HepG2 (cell line): Measurements from ENCODE around the gene ANKS4B. TPM values are rescaled to one million over a fixed set of nuclear protein-coding genes. Genes with fewer than 3 reads are reported as not detected.

Source experiments
- EP300 ChIP-seq, 3 experiments: sonication (generic) in 1 of 3; formaldehyde crosslinking in 1 of 3; IDR thresholded peaks; 2 replicates each; pipeline versions ENCODE4 v1.5.1 to v1.6.1; 2011 to 2020; ENCODE audit warnings: low read depth in 2 of 3, low read length in 2 of 3, borderline replicate concordance in 1 of 3, improper control_type of control experiment in 1 of 3, mild to moderate bottlenecking in 1 of 3, missing genetic modification reagents in 1 of 3, moderate library complexity in 1 of 3
- GPN1 ChIP-seq: sonication (generic); formaldehyde crosslinking; IDR thresholded peaks from 2 replicates; pipeline ENCODE4 v1.5.1; 2020; ENCODE audit warnings: missing genetic modification reagents, borderline replicate concordance
- HOXA3 ChIP-seq: sonication (generic); formaldehyde crosslinking; IDR thresholded peaks from 2 replicates; pipeline ENCODE4 v1.5.0; 2020; ENCODE audit warnings: missing genetic modification reagents
- MAZ ChIP-seq, 2 experiments: sonication (generic) in 1 of 2; formaldehyde crosslinking in 1 of 2; IDR thresholded peaks; 2 replicates each; pipeline versions ENCODE4 v1.5.0 to v1.6.1; 2012 to 2020; ENCODE audit warnings: low read depth in 2 of 2, mild to moderate bottlenecking in 2 of 2, borderline replicate concordance in 1 of 2, improper control_type of control experiment in 1 of 2, low read length in 1 of 2, missing genetic modification reagents in 1 of 2, moderate library complexity in 1 of 2
- MLLT10 ChIP-seq: sonication (generic); formaldehyde crosslinking; IDR thresholded peaks from 2 replicates; pipeline ENCODE4 v1.4.0; 2020; ENCODE audit warnings: missing genetic modification reagents
- NFYB ChIP-seq: sonication (generic); formaldehyde crosslinking; IDR thresholded peaks from 2 replicates; pipeline ENCODE4 v1.4.0; 2020; ENCODE audit warnings: missing genetic modification reagents
- SIN3B ChIP-seq: fragments of 150-350 bp; IDR thresholded peaks from 2 replicates; pipeline ENCODE4 v1.6.1; 2014; ENCODE audit warnings: low read length
- SMAD9 ChIP-seq: sonication (generic); formaldehyde crosslinking; IDR thresholded peaks from 2 replicates; pipeline ENCODE4 v1.5.1; 2020; ENCODE audit warnings: mild to moderate bottlenecking, missing genetic modification reagents
- SMARCE1 ChIP-seq: fragments of 450-650 bp; IDR thresholded peaks from 2 replicates; pipeline ENCODE4 v1.6.1; 2017; ENCODE audit warnings: borderline replicate concordance
- ZNF629 ChIP-seq: sonication (generic); formaldehyde crosslinking; conservative IDR thresholded peaks from 2 replicates; pipeline ENCODE4 v1.5.0; 2020; ENCODE audit warnings: missing genetic modification reagents
- ZNF674 ChIP-seq: sonication (generic); formaldehyde crosslinking; IDR thresholded peaks from 2 replicates; pipeline ENCODE4 v1.5.0; 2020; ENCODE audit warnings: low read depth, mild to moderate bottlenecking, missing genetic modification reagents
- polyA plus RNA-seq, 8 experiments: library from polyadenylated mRNA; depleted of rRNA in 3 of 8; stranded (reverse) in 7 of 8; unstranded in 1 of 8; fragments of >200 nt; fragmentation: Illumina TruSeq in 4 of 8; extraction: Trizol in 4 of 8; gene quantifications; 2 replicates each; pipeline versions ENCODE4 v1.2.1 to v1.2.3, GENCODE V29; 2011 to 2016; ENCODE audit warnings: low read depth in 4 of 8, missing spikeins in 1 of 8, mixed read lengths in 1 of 8; ENCODE audit not compliant: insufficient read depth in 1 of 8
- total RNA-seq, 5 experiments: library from RNA; depleted of rRNA; stranded (reverse); fragments of >200 nt; fragmentation: Illumina TruSeq; extraction: Trizol; gene quantifications; 2 replicates each; pipeline ENCODE4 v1.2.3, GENCODE V29; 2016; ENCODE audit warnings: low read depth in 1 of 5
- TF ChIP-seq, protein P1 (sequence below), 2 experiments: sonication (generic) in 1 of 2; formaldehyde crosslinking in 1 of 2; IDR thresholded peaks; 2 replicates each; pipeline versions ENCODE4 v1.4.0 to v1.6.1; 2016 to 2020; ENCODE audit warnings: borderline replicate concordance in 1 of 2, low read depth in 1 of 2, mild to moderate bottlenecking in 1 of 2, missing genetic modification reagents in 1 of 2

ANKS4B gene
- total and polyA plus RNA-seq, 2 of the 13 experiments (the other 11 are each of a cell fraction or from before 2014, with no cell fraction given): 6.5 to 30.0 TPM

DNA sequence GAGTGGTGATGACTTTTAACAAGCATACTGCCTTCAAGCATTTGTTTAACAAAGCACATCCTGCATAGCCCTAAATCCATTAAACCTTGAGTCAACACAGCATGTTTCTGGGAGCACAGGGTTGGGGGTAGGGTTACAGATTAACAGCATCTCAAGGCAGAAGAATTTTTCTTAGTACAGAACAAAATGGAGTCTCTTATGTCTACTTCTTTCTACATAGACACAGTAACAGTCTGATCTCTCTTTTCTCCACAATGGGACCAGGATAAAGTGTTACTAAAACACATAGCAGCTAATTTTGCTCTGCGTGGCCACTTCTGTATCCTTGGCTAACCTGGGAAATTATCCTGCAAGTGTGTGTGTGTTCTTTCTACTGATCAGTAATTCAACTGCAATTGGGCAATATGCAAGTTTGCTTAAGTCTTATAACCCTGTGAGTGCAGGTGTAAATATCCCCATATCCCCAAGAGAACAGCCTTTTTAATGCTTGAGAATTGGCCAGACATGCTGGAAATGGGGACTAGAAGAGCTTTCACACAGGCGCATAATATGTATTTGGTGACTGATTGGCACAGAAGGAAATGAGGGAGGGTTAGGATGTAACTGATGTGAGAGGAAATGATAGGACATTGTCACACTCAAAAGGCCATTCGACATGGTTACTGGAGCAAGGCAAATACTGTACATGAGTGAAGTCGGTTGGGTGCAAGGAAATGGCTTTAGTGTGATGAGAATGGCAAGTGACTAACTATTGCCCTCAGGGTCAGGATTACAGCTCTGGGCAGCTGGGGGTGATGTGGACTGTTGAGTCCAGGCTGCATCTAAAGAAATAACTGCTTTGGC lies 10.8 kb upstream of the ANKS4B start (continued):
- TF ChIP-seq, protein P1, sequence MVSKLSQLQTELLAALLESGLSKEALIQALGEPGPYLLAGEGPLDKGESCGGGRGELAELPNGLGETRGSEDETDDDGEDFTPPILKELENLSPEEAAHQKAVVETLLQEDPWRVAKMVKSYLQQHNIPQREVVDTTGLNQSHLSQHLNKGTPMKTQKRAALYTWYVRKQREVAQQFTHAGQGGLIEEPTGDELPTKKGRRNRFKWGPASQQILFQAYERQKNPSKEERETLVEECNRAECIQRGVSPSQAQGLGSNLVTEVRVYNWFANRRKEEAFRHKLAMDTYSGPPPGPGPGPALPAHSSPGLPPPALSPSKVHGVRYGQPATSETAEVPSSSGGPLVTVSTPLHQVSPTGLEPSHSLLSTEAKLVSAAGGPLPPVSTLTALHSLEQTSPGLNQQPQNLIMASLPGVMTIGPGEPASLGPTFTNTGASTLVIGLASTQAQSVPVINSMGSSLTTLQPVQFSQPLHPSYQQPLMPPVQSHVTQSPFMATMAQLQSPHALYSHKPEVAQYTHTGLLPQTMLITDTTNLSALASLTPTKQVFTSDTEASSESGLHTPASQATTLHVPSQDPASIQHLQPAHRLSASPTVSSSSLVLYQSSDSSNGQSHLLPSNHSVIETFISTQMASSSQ (IDR thresholded peaks at IDR 0.05; ENCODE audit: low read depth): no peak; the same call in 1 of the 2 replicates
- TF ChIP-seq, protein P1 (CRISPR knock-in tag; IDR thresholded peaks at IDR 0.05; ENCODE audit: borderline replicate concordance): peak; percentile 15; the same call in 1 of the 2 replicates
- no peak for TF ChIP-seq SMARCE1
- no peak for TF ChIP-seq GPN1
- TF ChIP-seq EP300 (IDR thresholded peaks at IDR 0.05; ENCODE audit: low read depth in 2 of 2, low read length in 2 of 2): no peak
- no peak for TF ChIP-seq EP300 (CRISPR knock-in tag; IDR thresholded peaks at IDR 0.05; ENCODE audit: borderline replicate concordance)
- no peak for TF ChIP-seq SMAD9 (CRISPR knock-in tag)
- TF ChIP-seq SIN3B: no peak
- TF ChIP-seq HOXA3 (CRISPR knock-in tag): peak; percentile 29; the same call in 1 of the 2 replicates
- TF ChIP-seq ZNF629 (CRISPR knock-in tag): no peak
- TF ChIP-seq ZNF674 (CRISPR knock-in tag): no peak
- TF ChIP-seq MAZ (IDR thresholded peaks at IDR 0.05; ENCODE audit: borderline replicate concordance, low read depth, low read length): no peak
- no peak for TF ChIP-seq MAZ (CRISPR knock-in tag; IDR thresholded peaks at IDR 0.05; ENCODE audit: low read depth)
- no peak for TF ChIP-seq NFYB (CRISPR knock-in tag)
- no peak for TF ChIP-seq MLLT10
- TF ChIP-seq, all 625 proteins: peak for 23
